Right hindlimb (tissue), 1 donor: ENCODE measurements around the gene MEIOB.
"Not testable (repeated sequence)": the region's sequence is repeated elsewhere in the genome, so short reads cannot be mapped to it uniquely, and the experiment has no call there.

Experiments
- DNase-seq: peaks from one replicate; pipeline ENCODE4 v3.0.0-alpha.2; 2018

Gene MEIOB

GRCh38 chr16:1807626-1808025, 64.3 kb downstream of the MEIOB start:
- no peak for DNase-seq

- no peak for DNase-seq
These were observed 71.3 kb downstream of the MEIOB start for GRCh38 chr16:1800701-1801100.

- not testable (repeated sequence) for DNase-seq
These were observed 72.7 kb downstream of the MEIOB start for GRCh38 chr16:1799263-1799662.

- DNase-seq = no peak
These were observed 76.9 kb downstream of the MEIOB start for GRCh38 chr16:1794908-1795666.

- DNase-seq = no peak
These were observed 77.6 kb downstream of the MEIOB start for GRCh38 chr16:1794221-1794871.

GRCh38 chr16:1793578-1794220, 78.3 kb downstream of the MEIOB start, which contains the start of gene IGFALS:
IGFALS (minus strand) TSS chr16:1793705; CDS start chr16:1793652, 53 bp downstream.
- DNase-seq = no peak

GRCh38 chr16:1792836-1793577, 79.0 kb downstream of the MEIOB start:
- DNase-seq = peak; percentile 28

- DNase-seq = no peak
These were observed 79.8 kb downstream of the MEIOB start for GRCh38 chr16:1791943-1792812.

GRCh38 chr16:1791256-1791942, 80.6 kb downstream of the MEIOB start:
- DNase-seq = no peak

- no peak for DNase-seq
These were observed 81.2 kb downstream of the MEIOB start for GRCh38 chr16:1790611-1791255.

GRCh38 chr16:1790261-1790610, 81.7 kb downstream of the MEIOB start:
- DNase-seq = no peak

- DNase-seq = no peak
These were observed 82.3 kb downstream of the MEIOB start for GRCh38 chr16:1789643-1790045.

- DNase-seq = no peak
These were observed 83.3 kb downstream of the MEIOB start for GRCh38 chr16:1788708-1789100.

GRCh38 chr16:1788095-1788707, 83.8 kb downstream of the MEIOB start:
- no peak for DNase-seq

GRCh38 chr16:1787322-1788094, 84.5 kb downstream of the MEIOB start:
- no peak for DNase-seq

GRCh38 chr16:1787056-1787321, 85.0 kb downstream of the MEIOB start:
- DNase-seq = no peak

- peak; percentile 20 for DNase-seq
These were observed 85.5 kb downstream of the MEIOB start for GRCh38 chr16:1786242-1787055.

GRCh38 chr16:1785846-1786170, 86.2 kb downstream of the MEIOB start:
- DNase-seq = no peak
